H1 (cell line): Measurements from ENCODE around the gene AOAH. TPM values are rescaled to one million over a fixed set of nuclear protein-coding genes. Genes with fewer than 3 reads are reported as not detected.

Experiments used
- USF2 ChIP-seq: IDR thresholded peaks from 2 replicates; pipeline ENCODE4 v1.6.1; 2011; ENCODE audit warnings: low read length, improper control_type of control experiment
- polyA plus RNA-seq, 7 experiments: library from polyadenylated mRNA; depleted of rRNA in 3 of 7; stranded (reverse) in 5 of 7; unstranded in 2 of 7; fragments of >200 nt in 5 of 7; fragments of 200-250 nt in 2 of 7; gene quantifications; 1 replicate in 5 of 7; 2 replicates in 1 of 7; 4 replicates in 1 of 7; pipeline versions ENCODE4 v1.2.1 to v1.2.3, GENCODE V29; 2011 to 2013; ENCODE audit warnings: missing spikeins in 2 of 7, mixed read lengths in 2 of 7
- total RNA-seq: library from RNA; stranded (reverse); fragmentation: NEBNext Ultra II Directional; extraction: Animal tissue kit (Norgen Biotek cat#: 25700); gene quantifications from 2 replicates; pipeline ENCODE4 v1.2.1, GENCODE V29; 2021

AOAH gene
- total and polyA plus RNA-seq, 2 of the 8 experiments (the other 6 are each of a cell fraction or from before 2014, with no cell fraction given) = 0.08 TPM; not detected in 1

- TF ChIP-seq USF2 = no peak
These were observed 27.9 kb upstream of the AOAH start (continued) for GRCh38 chr7:36752026-36752711.
